Iris pigment epithelial cell (primary cell): Measurements from ENCODE around the gene NTN5.
"Not testable (repeated sequence)": the region's sequence is repeated elsewhere in the genome, so short reads cannot be mapped to it uniquely, and the experiment has no call there.

Source experiments
- DNase-seq: peaks from one replicate; pipeline ENCODE4 v3.0.0-alpha.2; 2011; ENCODE audit warnings: low read depth

Gene NTN5

GRCh38 chr19:48696353-48697010 lies 23.7 kb upstream of the NTN5 start:
- DNase-seq, result no peak

- no peak for DNase-seq
These were observed 23.0 kb upstream of the NTN5 start, which contains the start of gene FUT2 for GRCh38 chr19:48695743-48696352. FUT2 (plus strand) TSS chr19:48695971; CDS start chr19:48702957, 6,986 bp downstream.

- not testable (repeated sequence) for DNase-seq
These were observed 20.8 kb upstream of the NTN5 start for GRCh38 chr19:48693629-48694028.

- no peak for DNase-seq
These were observed 16.6 kb upstream of the NTN5 start for GRCh38 chr19:48689449-48689848.

GRCh38 chr19:48687776-48688175 lies 15.0 kb upstream of the NTN5 start:
- no peak for DNase-seq

GRCh38 chr19:48686637-48687036 lies 13.8 kb upstream of the NTN5 start:
- not testable (repeated sequence) for DNase-seq

- peak; percentile 14 for DNase-seq
These were observed 13.3 kb upstream of the NTN5 start for GRCh38 chr19:48686088-48686487.

- DNase-seq, result no peak
These were observed 12.8 kb upstream of the NTN5 start for GRCh38 chr19:48685583-48685982.

- peak; percentile 33 for DNase-seq
These were observed 10.5 kb upstream of the NTN5 start for GRCh38 chr19:48683349-48683748.

- peak; percentile 69 for DNase-seq
These were observed 8.3 kb upstream of the NTN5 start for GRCh38 chr19:48681127-48681470.

- DNase-seq, result no peak
These were observed 7.8 kb upstream of the NTN5 start for GRCh38 chr19:48680436-48681126.

- not testable (repeated sequence) for DNase-seq
These were observed 7.2 kb upstream of the NTN5 start for GRCh38 chr19:48680006-48680405.

- no peak for DNase-seq
These were observed 5.4 kb upstream of the NTN5 start for GRCh38 chr19:48678201-48678600.

GRCh38 chr19:48676887-48677286 lies 4.1 kb upstream of the NTN5 start:
- no peak for DNase-seq

- no peak for DNase-seq
These were observed 3.7 kb upstream of the NTN5 start for GRCh38 chr19:48676487-48676886.

- peak; percentile 71 for DNase-seq
These were observed 2.4 kb upstream of the NTN5 start for GRCh38 chr19:48674921-48675824.

GRCh38 chr19:48674216-48674809 lies 1.5 kb upstream of the NTN5 start:
- DNase-seq, result no peak

- no peak for DNase-seq
These were observed 751 bp upstream of the NTN5 start for GRCh38 chr19:48673436-48674100.

GRCh38 chr19:48671446-48671995 lies 1.3 kb downstream of the NTN5 start:
- DNase-seq, result no peak

- DNase-seq, result no peak
These were observed 1.9 kb downstream of the NTN5 start for GRCh38 chr19:48670699-48671445.
